Astrocyte of the cerebellum (primary cell): Measurements from ENCODE around the gene MYH16.

Experiments used
- DNase-seq: peaks from one replicate; pipeline ENCODE4 v3.0.0-alpha.2; 2011; ENCODE audit warnings: low read depth
- H3K4me3 ChIP-seq: 2 replicates; pipeline ENCODE4 v1.5.1; 2011; ENCODE audit warnings: mild to moderate bottlenecking, low read depth, low read length, moderate library complexity
- in situ Hi-C: cut with HindIII; loops from 2 replicates; pipeline ENCODE4 v1.10.0; 2017; ENCODE audit warnings: low sequenced_read_pairs
- TF ChIP-seq, protein P1 (sequence below): IDR thresholded peaks from 2 replicates; pipeline ENCODE4 v1.5.1; 2012; ENCODE audit warnings: low read length, low read depth, moderate library complexity, mild to moderate bottlenecking; ENCODE audit errors: missing control alignments

The MYH16 gene

GRCh38 chr7:99257675-99258074, 15.0 kb upstream of the MYH16 start:
- no peak overlapping the region for H3K4me3 ChIP-seq
- DNase-seq = no peak
- in situ Hi-C loops = no loop called here
- TF ChIP-seq, protein P1, sequence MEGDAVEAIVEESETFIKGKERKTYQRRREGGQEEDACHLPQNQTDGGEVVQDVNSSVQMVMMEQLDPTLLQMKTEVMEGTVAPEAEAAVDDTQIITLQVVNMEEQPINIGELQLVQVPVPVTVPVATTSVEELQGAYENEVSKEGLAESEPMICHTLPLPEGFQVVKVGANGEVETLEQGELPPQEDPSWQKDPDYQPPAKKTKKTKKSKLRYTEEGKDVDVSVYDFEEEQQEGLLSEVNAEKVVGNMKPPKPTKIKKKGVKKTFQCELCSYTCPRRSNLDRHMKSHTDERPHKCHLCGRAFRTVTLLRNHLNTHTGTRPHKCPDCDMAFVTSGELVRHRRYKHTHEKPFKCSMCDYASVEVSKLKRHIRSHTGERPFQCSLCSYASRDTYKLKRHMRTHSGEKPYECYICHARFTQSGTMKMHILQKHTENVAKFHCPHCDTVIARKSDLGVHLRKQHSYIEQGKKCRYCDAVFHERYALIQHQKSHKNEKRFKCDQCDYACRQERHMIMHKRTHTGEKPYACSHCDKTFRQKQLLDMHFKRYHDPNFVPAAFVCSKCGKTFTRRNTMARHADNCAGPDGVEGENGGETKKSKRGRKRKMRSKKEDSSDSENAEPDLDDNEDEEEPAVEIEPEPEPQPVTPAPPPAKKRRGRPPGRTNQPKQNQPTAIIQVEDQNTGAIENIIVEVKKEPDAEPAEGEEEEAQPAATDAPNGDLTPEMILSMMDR = no peak

GRCh38 chr7:99258501-99258900, 14.1 kb upstream of the MYH16 start:
- in situ Hi-C loops = no loop called here
- H3K4me3 ChIP-seq = no peak overlapping the region
- no peak for DNase-seq
- TF ChIP-seq, protein P1 = no peak

DNA sequence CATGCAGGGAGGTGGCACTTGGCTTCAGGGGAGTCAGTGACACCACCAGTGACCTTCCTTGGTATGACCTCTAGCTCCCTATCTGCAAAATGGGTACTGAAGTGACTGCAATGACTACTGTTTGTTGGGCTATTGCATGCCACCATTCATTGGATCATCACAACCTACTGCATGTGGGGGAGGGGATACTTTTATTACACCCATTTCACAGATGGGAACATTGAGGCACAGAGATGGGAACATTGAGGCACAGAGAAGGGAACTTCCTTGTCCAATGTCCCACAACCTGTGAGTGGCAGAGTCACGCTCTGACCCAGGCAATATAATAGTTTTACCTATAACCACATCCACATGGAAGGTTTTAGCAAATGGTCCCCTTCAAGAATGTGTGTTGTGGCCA, 12.2 kb upstream of the MYH16 start:
- H3K4me3 ChIP-seq = no peak overlapping the region
- TF ChIP-seq, protein P1 = no peak
- in situ Hi-C loops = no loop called here
- no peak for DNase-seq

GRCh38 chr7:99261646-99262045, 11.0 kb upstream of the MYH16 start:
- TF ChIP-seq, protein P1 = no peak
- DNase-seq = no peak
- in situ Hi-C loops = no loop called here
- H3K4me3 ChIP-seq = no peak overlapping the region

DNA sequence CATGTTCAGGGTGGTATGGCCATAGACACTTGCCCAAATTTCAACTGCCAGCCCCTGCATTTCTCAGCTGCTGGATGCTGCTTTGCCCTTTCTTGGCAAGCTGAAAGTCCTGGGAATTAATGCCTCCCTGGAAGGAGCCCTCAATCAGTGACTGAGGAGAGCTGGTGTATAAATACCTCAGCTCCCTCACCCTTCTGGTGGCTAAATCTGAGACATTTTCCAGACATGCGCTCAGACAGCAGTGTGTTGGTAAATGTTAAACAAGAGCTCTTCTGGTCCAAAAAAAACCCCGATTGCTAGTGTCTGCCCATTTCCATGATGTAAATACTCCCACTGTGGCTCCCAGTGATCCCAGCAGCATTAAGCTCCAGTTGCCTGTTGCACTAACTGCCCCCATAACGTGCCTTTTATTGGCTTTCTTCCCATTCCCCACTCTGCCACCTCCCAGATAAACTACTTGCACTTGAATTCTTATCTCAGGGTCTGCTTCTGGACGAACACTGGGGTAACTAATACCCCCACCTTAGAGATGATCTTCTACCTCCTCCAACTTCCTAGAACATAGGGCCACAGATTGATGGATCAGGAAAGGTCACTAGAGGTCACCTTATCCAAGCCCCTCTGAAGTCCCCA, 6.7 kb upstream of the MYH16 start:
- in situ Hi-C loops = no loop called here
- H3K4me3 ChIP-seq = no peak overlapping the region
- TF ChIP-seq, protein P1 = no peak
- no peak for DNase-seq

DNA sequence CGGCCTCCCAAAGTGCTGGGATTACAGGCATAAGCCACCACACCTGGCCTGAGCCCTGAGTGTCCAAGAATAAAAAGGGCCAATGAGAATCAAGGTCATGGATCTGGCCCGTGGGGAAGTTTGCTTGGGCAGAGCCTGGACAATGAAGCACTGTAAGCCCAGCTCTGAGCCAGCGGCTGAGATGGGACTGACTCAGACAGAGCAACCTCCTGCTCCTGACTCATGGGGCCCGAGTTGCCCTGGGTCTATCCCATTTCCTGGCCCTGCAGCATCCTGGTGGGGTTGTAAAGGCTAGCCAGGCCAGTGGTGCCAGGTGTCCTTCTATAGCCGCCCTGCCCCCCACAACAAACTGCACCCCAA, 5.2 kb upstream of the MYH16 start:
- no peak overlapping the region for H3K4me3 ChIP-seq
- DNase-seq = peak; percentile 41
- in situ Hi-C loops = no loop called here
- TF ChIP-seq, protein P1 = no peak
